Measurements from ENCODE around the gene SCN8A. TPM values are rescaled to one million over a fixed set of nuclear protein-coding genes. Genes with fewer than 3 reads are reported as not detected.
"Not testable (repeated sequence)": the region's sequence is repeated elsewhere in the genome, so short reads cannot be mapped to it uniquely, and the experiment has no call there.

The SCN8A gene
- total RNA-seq, 1 donor from 2014 or later = 7.1 TPM

DNA sequence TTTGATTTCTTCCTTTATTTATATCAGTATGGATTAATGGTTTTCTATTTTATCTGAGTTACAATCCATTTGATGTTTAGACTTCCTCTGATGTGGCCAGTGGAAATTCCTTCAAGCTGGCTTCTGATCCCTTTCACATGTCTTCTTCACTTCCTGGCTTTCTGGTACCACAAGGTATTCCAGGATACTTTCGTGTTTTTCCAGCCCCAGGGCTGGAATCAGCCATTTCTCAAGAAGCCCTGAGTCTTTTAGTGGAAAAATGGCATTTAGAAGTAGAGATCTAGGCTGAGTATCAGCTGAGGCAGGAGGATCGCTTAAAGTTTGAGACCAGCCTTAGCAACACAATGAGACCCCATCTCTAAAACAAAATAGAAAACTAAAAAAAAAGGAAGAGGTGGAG, 164.2 kb downstream of the SCN8A start:
- DNase-seq (ENCODE audit: extremely low read depth, low read depth, low spot score) = no peak

DNA sequence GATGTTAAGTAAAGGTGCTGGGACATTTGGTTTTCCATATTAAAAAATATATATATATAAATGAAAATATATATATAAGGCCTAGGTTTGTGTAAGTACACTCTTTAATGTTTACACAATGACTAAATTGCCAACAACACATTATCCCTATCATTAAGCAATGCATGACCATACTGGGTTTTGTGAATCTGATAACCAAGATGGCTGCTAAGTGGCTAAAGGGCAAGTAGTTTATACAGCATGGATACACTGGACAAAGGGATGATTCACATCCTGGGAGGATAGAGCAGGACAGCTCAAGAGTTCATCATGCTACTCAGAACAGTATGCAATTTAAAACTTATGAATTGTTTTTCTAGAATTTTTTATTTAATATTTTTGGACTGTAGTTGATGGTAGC, 168.1 kb downstream of the SCN8A start:
- DNase-seq (ENCODE audit: extremely low read depth, low read depth, low spot score) = no peak

DNA sequence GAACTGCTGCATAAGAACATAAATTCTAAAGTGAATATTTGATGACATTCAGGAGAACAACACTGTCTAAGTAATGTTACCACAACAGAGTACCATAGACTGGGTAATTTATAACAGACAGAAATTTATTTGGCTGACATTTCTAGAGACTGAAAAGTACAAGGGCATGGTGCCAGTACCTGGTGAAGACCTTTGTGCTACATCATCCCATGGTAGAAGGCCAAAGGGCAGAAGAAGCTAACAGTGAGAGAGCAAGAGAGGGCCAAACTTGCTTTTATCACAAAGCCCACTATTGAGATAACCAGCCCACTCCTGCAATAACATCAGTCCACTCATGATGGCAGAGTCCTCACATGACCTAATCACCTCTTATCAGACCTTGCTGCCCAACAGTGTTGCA, 168.7 kb downstream of the SCN8A start:
- no peak for DNase-seq (ENCODE audit: extremely low read depth, low read depth, low spot score)

DNA sequence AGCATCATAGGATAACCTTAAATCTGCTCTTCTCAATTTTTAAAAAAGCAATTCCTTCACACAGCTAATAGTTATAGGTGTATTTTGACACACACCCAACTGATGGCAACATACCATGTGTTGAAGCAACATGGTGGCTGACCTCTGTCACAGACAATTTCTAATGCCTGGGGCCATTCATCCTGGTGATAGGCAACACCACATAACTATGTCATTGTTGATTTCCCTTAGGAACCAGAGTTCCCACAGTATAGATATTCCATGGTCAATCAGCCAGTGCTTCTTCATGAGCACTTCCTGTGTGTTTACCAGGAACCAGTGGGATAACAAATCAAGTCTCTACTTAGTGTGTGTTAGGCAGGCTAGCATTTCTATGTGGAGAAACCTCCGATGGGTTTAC, 169.2 kb downstream of the SCN8A start:
- DNase-seq (ENCODE audit: extremely low read depth, low read depth, low spot score) = no peak

DNA sequence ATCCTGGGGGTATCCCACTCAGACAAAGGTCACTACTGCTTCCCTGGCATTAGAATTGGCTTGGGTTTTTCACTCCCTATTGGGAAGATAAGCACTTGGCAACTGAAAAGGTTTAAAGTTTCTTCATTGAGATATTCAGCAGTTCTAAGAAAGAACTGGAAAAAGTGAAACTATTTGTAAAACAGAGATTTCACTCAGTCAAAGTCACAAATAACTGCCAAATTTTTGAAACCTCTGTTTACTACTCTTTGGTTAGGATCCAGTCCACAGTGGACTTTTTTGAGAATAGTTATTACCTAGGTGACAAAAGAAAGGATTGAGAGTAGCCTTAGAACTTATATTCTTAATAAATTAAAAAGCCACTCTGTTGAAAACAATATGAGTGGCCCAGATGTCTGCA, 172.7 kb downstream of the SCN8A start:
- DNase-seq (ENCODE audit: extremely low read depth, low read depth, low spot score) = no peak

DNA sequence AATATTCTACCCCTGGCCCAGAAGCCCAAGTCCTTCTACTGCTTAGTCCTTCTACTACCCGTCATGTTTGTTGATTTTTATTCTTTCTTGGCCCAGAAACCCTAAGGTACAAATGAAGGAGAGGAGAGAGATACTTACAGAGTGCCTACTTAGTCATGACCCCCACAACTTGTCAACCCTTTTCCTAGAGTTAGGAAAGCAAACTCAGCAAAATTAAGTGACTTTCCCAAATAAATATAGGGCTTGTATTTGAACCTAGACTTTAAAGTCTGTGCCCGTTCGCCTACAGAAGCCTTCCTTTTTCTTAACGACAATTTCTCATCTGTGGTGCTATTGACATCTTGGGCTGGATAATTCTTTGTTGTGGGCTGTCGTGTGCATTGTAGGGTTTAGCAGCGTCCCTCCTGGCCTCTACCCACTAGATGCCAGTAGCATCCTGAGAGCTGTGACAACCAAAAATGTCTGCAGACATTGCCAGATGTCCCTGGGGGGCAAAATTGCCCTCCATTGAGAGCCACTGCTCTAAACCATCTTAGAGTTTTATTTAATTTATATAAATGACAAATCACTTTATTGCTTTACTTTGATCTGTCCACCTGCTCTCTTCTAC, 175.1 kb downstream of the SCN8A start:
- no peak for DNase-seq (ENCODE audit: extremely low read depth, low read depth, low spot score)

DNA sequence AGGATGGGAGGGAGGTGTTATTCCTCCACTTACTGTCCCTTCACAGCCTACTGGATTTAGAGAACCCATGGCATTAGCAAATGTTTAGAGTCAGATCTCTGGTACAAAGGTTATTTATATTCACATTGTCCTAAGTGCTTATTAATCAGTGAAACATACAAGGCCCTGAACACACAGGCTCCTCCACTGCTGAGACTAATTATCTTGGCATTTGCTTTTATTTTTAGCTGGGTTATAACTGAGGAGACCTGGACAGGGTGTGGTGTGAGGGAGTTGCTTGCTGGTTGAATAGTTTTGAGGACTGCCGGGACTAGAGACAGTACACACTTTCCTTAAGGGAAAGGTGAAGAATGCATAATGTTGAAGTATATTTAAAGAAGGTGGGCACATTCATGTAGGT, 180.0 kb downstream of the SCN8A start:
- DNase-seq (ENCODE audit: extremely low read depth, low read depth, low spot score) = no peak

DNA sequence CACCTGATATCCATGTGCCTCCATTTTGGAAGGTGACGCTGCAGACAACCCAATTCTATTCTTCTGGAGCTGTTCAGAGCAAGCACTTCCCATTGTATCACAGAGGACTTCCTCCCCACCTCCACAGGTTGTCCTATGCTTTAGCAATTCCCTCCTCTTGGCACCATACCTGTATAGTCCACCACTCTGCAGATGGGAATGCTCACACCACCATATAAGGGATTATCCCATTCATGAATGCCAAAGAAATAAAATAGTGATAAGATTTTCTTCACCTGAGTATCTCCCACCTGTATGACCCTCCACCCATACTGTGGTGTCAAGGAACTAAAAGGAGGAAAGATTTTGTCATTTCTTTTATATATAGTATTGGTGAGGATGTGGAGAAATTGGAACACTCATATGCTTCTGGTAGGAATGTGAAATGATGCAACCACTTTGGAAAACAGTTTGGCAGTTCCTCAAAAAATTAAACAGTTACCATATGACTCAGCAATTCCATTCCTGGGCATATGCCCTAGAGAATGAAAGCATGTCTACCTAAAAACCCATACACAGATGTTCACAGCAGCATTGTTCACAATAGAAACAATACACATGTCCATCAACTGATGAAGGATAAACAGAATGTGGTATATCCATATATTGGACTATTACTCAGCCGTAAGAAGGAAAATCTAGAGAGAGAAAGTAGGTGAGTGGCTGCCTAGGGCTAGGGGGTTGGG, 182.3 kb downstream of the SCN8A start:
- DNase-seq (ENCODE audit: extremely low read depth, low read depth, low spot score) = no peak

DNA sequence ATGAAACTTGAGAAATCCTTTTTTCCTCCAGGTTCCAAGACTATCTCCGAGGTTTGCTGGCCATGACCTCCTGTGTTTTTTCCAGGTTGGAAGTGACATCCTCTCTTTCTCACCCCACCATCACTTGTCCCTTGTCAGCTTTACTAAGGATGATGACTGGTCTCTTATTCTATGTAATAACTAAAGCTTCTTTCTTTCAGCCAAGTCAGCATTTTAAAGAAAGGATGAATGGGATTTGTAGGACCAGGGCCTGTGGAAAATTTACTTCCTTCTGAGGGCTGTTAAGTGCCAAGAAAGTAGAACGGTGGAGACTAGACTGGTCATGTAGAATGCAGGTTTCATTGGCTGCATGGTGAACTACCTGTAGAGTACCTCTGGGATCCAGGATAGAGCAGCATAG, 183.9 kb downstream of the SCN8A start:
- DNase-seq (ENCODE audit: extremely low read depth, low read depth, low spot score) = no peak

DNA sequence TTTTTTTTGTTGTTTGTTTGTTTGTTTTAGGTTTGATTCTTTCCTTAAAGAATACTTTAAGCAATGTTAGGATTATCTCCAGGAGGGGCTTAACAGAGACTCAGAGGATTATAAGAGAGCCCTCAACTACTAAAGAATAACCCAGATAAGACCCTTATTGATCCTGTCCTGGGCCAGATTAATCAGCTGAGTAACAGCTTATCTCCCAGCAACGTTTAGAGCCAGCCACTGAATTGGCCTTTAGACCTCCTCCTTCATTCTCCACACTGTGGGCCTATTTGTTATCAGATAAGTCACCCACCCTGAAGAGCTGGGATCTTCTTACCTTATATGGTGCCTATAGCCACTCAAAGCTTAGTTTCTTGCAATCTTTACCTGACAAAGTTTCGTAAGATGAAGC, 186.4 kb downstream of the SCN8A start:
- DNase-seq (ENCODE audit: extremely low read depth, low read depth, low spot score) = no peak

DNA sequence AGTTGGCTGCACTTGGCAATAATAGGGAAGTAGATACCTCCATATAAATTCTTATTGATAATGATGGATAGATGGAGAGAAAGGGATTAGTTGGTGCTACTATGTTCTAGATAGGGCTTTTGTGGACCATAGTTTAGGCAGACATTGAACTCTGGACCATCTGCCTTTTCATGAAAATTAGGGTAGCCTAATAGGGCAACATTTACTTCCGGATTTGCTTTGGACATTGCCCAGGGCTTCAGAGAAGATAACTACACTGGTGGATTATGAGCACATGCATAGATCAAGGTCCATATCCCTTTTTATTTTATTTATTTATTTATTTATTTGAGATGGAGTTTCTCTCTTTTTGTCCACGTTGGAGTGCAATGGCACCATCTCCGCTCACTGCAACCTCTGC, 186.9 kb downstream of the SCN8A start:
- DNase-seq (ENCODE audit: extremely low read depth, low read depth, low spot score) = no peak

DNA sequence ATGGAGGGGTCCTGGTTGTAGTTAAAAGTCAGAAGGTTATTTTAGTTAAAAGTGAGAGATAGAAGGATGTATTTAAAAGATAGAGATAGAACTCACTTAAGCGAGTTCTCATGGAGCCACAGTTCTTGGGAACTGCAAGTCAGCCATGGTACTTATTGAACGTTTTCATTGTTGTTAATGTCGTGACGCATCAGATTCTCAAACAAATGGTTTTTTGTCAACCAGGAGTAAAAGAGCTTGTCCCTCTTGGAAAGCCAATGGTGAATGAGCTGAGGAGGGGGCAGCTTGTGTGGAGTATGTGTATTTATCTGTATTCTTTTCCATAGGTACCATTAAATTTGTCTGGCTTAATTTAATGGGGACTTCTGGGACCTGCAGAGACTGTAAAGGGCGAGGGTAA, 188.8 kb downstream of the SCN8A start:
- no peak for DNase-seq (ENCODE audit: extremely low read depth, low read depth, low spot score)

DNA sequence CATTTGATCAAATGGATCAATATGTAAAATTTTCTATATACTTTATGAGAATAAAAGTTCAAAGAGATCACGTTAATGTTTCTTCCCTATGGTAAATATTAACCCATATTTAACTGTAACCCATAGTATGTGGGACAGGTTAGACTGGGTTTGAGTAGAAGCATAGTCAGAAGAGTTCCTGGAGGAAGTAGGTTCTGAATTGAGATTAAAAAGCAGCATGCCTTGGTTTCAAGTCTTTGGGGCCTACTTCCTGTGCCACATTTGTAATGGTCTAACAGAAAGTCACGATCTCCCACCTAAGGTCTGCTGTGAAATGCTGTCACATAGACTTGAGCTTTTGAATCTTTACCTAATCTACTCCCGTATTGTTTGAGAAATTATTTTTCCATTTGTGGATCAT, 193.7 kb downstream of the SCN8A start:
- DNase-seq (ENCODE audit: extremely low read depth, low read depth, low spot score) = no peak

DNA sequence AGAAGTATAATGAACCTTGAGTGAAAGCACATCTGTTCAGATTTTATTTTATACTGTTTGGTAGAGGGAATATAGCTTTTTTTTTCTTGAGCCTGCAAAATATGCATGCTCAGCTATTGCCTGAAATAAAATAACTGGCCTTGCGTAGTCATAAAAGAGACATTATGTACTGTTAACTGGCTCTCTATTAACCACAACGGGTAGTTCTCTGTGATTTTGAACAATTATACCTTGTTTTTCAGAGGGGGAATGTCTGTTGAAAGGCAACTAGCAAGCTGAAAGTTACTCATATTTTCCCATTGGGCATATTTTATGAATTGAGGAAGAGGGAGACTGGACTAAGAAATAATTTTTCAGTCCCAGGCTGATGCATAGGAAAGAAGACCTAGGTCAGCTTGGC, 194.9 kb downstream of the SCN8A start:
- DNase-seq (ENCODE audit: extremely low read depth, low read depth, low spot score) = no peak

DNA sequence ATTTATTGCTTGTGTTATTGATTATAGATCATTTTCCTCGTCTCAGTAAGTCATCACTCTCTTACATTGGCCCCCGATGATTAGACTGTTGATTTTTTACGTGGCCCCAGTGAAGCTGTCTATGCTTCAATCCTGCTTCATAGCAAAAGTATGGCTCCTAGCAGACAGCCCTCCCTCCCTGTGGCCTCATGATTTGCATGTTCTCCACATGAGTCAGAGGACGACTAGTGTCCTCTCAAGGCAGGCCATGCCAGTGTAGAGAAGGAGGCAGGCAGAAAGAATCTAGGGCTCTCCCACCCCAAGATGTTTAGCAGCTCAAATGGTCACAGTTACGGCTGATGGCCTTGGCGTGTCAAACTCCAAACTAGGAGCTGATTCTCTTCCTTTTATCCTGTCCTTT, 197.8 kb downstream of the SCN8A start:
- no peak for DNase-seq (ENCODE audit: extremely low read depth, low read depth, low spot score)

DNA sequence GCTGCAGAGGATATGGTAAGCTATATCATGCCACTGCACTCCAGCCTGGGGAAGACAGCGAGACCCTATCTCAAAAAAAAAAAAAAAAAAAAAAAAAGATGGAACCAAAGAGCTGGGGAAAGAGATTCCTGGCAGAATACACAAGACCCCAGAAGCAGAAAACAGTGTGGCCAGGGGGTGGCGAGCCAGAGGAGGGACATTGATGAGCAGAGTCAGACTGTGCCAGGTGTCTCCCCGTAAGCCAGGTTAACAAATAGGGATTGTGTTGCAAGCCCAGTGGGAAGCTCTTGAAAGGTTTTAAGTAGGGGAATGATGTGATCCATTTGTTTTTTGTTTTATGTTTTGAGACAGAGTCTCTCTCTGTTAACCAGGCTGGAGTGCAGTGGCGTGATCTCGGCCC, 201.4 kb downstream of the SCN8A start:
- DNase-seq (ENCODE audit: extremely low read depth, low read depth, low spot score) = no peak

DNA sequence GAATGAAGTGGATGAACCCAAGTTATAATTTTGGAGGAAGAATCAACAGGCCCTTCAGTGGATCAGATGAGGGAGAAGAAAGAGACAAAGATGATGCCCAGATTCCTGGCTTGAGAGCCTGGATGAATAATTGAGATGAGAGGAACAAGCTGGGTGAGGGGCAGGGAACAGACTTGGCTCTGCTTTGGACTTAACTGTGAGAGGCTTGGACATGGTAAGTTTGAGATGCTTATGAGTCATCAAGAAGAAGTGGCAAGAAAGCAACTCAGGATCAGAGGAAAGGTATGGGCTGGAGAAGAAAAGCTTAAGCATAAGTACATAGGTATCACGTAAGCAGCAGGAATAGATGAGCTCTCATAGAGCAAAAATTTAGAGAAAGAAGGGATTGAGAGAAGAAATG, 202.2 kb downstream of the SCN8A start:
- no peak for DNase-seq (ENCODE audit: extremely low read depth, low read depth, low spot score)

DNA sequence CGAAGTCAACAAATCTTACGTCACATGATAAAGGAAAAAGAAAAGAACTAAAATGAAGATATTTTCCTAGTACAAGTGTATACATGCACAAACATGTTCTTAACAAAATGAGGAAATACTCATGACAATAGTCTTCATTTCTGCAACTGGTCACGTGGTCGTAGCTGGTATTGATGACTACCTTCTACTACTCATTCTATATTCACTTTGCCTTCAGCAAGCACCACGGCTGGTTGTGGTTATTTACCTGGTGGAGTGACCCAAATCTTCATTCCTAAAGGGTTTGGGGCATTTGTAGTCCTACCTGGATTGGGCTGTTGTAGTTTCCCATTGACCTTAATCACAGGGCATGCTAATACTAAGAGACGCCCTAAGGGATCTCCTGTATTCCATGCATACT, 206.3 kb downstream of the SCN8A start:
- DNase-seq (ENCODE audit: extremely low read depth, low read depth, low spot score) = no peak

DNA sequence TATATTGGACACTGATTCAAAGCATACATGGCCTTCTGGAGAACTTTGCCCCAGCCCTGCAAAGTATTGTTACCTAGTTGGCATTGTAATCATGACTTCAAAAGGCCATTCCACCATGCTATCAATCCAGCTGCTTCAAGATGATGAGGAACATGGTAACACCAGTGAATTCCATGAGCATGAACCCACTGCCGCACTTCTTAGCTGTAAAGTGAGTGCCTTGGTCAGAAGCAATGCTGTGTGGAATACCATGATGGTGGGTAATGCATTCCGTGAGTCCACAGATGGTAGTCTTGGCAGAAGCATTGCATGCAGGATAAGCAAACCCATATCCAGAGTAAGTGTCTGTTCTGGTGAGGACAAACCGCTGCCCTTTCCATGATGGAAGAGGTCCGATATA, 207.0 kb downstream of the SCN8A start:
- DNase-seq (ENCODE audit: extremely low read depth, low read depth, low spot score) = not testable (repeated sequence)

DNA sequence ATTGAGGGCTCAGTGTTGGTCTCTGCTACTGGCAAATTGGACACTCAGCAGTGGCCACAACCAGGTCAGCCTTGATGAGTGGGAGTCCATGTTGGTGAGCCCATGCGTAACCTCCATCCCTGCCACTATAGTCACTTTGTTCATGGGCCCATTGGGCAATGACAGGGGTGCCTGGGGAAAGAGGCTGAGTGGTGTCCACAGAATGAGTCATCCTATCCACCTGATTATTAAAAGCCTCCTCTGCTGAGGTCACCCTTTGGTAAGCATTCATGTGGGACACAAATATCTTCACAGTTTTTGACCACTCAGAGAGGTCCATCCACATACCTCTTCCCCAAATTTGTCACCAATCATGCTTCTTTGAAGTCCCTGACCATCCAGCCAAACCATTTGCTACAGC, 207.5 kb downstream of the SCN8A start:
- DNase-seq (ENCODE audit: extremely low read depth, low read depth, low spot score) = no peak

DNA sequence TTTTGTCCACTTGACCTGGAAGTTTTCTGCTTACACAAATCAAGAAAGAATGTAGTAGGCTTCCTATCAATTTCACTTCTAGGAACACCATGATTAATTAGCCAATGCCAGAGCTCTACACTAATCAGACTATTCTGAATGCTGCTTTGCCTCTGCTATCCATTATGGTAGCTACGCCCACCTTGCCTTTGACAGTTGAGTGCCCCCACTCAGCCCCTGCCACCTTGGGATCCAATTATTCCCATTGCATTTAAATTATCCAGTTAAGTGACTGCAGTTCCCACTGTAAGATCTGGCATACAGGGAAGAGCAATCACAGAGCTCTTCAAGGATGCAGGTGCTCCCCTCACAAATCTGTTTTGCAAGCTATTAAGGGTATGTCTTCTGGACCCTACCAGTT, 210.0 kb downstream of the SCN8A start:
- DNase-seq (ENCODE audit: extremely low read depth, low read depth, low spot score) = no peak

DNA sequence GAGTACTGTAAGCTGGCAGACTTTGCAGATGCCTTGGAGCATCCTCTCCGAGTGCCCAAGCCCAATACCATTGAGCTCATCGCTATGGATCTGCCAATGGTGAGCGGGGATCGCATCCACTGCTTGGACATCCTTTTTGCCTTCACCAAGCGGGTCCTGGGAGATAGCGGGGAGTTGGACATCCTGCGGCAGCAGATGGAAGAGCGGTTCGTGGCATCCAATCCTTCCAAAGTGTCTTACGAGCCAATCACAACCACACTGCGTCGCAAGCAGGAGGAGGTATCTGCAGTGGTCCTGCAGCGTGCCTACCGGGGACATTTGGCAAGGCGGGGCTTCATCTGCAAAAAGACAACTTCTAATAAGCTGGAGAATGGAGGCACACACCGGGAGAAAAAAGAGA, 215.9 kb downstream of the SCN8A start:
- no peak for DNase-seq (ENCODE audit: extremely low read depth, low read depth, low spot score)

DNA sequence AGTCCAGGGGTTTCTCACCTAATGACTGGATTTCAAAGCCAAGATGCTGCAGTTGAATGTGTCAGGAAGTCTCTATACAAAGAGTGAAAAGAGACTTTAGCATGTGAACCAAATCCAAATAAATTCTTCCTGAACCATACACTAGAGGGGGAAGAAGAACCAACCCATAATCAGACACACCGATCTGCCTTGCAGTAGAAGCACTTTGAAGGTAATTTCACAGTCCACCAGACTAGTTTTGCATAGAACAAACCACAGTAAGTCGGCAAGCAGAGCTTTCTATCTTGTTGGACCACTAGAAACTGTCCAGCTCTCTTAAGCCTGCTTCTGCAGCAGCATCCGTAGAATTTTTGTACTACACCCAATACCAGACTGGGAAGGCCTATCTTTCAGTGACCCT, 218.2 kb downstream of the SCN8A start:
- no peak for DNase-seq (ENCODE audit: extremely low read depth, low read depth, low spot score)
